Osteoblast (primary cell): ENCODE data around the gene CIB1. TPM values are rescaled to one million over a fixed set of nuclear protein-coding genes. Genes with fewer than 3 reads are reported as not detected.
A peak's percentile ranks its signal among the peaks of the same experiment; 100 is the strongest.

Experiments
- DNase-seq: peaks from one replicate; pipeline ENCODE4 v3.0.0; 2011; ENCODE audit warnings: low spot score, mixed read lengths; ENCODE audit not compliant: insufficient read length; ENCODE audit errors: missing footprints
- H2AFZ ChIP-seq: 2 replicates; pipeline ENCODE4 v1.6.0; 2011; ENCODE audit warnings: mild to moderate bottlenecking, low read length
- H3K27ac ChIP-seq: 2 replicates; pipeline ENCODE4 v1.5.1; 2011; ENCODE audit warnings: mild to moderate bottlenecking, low read depth, low read length, moderate library complexity
- H3K27me3 ChIP-seq: 2 replicates; pipeline ENCODE4 v1.6.0; 2012; ENCODE audit warnings: mild to moderate bottlenecking, control low read depth, inconsistent platforms, low read length, moderate library complexity; ENCODE audit not compliant: insufficient read depth
- H3K36me3 ChIP-seq: 2 replicates; pipeline ENCODE4 v1.5.1; 2011; ENCODE audit warnings: mild to moderate bottlenecking, low read length, control low read depth, moderate library complexity; ENCODE audit not compliant: insufficient read depth
- H3K4me1 ChIP-seq: 2 replicates; pipeline ENCODE4 v1.5.1; 2011; ENCODE audit warnings: mild to moderate bottlenecking, low read length, control low read depth, moderate library complexity; ENCODE audit not compliant: insufficient read depth
- H3K4me2 ChIP-seq: 2 replicates; pipeline ENCODE4 v1.6.0; 2011; ENCODE audit warnings: mild to moderate bottlenecking, low read length; ENCODE audit not compliant: insufficient read depth
- H3K4me3 ChIP-seq: fragments of 200-600 bp; sonication (generic); 3 replicates; pipeline ENCODE4 v1.5.1; 2012; ENCODE audit warnings: mild to moderate bottlenecking, low read length, inconsistent platforms; ENCODE audit not compliant: insufficient read depth
- H3K79me2 ChIP-seq: 2 replicates; pipeline ENCODE4 v1.6.0; 2012; ENCODE audit warnings: mild to moderate bottlenecking, low read length, control low read depth, inconsistent platforms; ENCODE audit not compliant: insufficient read depth
- H3K9me3 ChIP-seq: 2 replicates; pipeline ENCODE4 v1.5.1; 2011; ENCODE audit warnings: low read depth, low read length, control low read depth
- H4K20me1 ChIP-seq: 2 replicates; pipeline ENCODE4 v1.6.0; 2012; ENCODE audit warnings: mild to moderate bottlenecking, low read length, control low read depth; ENCODE audit not compliant: insufficient read depth
- total RNA-seq: library from RNA; depleted of rRNA; stranded (reverse); fragments of >200 nt; gene quantifications from 2 replicates; pipeline ENCODE4 v1.2.3, GENCODE V29; 2012
- TF ChIP-seq, protein P1 (sequence below): IDR thresholded peaks from 2 replicates; pipeline ENCODE4 v1.5.1; 2011; ENCODE audit warnings: mild to moderate bottlenecking, low read depth, low read length, moderate library complexity; ENCODE audit errors: extremely low read depth

The CIB1 gene
- total RNA-seq, 1 donor = 21.4 TPM

DNA sequence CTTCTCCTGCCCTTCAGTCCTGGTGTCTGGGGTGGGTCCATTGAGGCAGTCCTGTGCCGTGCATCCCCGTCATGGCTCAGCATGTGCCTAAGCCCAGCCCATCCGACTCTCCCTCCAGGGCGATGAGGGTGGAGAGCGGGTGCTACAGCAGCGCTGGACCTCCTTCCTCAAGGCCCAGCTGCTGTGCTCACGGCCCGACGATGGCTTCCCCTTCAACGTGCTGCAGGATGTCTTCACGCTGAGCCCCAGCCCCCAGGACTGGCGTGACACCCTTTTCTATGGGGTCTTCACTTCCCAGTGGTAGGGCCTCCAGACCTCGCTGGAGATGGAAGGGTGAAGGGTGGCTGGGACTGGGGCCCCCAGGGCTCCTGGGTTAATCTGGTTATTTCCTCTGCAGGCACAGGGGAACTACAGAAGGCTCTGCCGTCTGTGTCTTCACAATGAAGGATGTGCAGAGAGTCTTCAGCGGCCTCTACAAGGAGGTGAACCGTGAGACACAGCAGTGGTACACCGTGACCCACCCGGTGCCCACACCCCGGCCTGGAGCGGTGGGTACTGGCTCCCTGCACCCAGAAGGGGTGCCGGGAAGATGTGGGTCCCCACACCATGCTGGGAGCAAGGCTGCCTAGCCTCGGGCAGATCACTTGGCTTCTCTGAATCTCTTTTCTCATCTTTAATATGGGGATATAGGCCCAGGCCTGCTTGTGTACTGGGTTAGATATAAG, 10.1 kb downstream of the CIB1 start:
- Histone ChIP-seq H3K79me2 (no peaks in the 10 kb centered on the region), H4K20me1 (no peaks in the 10 kb centered on the region), H2AFZ (no peak overlapping the region), H3K9me3 (no peaks in the 10 kb centered on the region), H3K4me3 (no peak overlapping the region), H3K4me2 (no peak overlapping the region), H3K36me3 (no peaks in the 10 kb centered on the region), H3K27me3 (no peaks in the 10 kb centered on the region), H3K27ac (no peak overlapping the region), H3K4me1 (peaks cover 5% of the 10 kb centered on the region)
- TF ChIP-seq, protein P1, sequence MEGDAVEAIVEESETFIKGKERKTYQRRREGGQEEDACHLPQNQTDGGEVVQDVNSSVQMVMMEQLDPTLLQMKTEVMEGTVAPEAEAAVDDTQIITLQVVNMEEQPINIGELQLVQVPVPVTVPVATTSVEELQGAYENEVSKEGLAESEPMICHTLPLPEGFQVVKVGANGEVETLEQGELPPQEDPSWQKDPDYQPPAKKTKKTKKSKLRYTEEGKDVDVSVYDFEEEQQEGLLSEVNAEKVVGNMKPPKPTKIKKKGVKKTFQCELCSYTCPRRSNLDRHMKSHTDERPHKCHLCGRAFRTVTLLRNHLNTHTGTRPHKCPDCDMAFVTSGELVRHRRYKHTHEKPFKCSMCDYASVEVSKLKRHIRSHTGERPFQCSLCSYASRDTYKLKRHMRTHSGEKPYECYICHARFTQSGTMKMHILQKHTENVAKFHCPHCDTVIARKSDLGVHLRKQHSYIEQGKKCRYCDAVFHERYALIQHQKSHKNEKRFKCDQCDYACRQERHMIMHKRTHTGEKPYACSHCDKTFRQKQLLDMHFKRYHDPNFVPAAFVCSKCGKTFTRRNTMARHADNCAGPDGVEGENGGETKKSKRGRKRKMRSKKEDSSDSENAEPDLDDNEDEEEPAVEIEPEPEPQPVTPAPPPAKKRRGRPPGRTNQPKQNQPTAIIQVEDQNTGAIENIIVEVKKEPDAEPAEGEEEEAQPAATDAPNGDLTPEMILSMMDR = no peak
- peak; percentile 71 for DNase-seq

DNA sequence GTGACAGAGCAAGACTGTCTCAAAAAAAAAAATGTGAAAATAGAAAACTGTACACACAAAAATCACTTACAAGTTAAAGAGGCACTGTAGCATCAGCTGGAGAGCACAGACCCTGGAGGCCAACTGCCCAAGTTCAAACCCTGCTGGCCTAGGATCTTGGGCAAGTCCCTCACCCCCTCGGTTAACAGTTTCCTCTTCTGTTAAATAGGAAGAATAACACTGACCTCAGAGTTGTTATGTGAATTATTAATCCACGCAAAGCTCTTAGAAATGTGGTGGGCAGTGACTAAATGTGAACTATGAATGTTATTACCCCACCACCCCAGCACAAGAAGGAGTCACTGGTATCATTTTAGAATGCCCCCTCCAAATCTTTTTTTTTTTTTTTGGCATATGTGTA, 11.2 kb downstream of the CIB1 start:
- Histone ChIP-seq H3K79me2 (no peaks in the 10 kb centered on the region), H3K4me1 (peaks cover 5% of the 10 kb centered on the region), H3K27ac (no peak overlapping the region), H3K27me3 (no peaks in the 10 kb centered on the region), H3K36me3 (no peaks in the 10 kb centered on the region), H2AFZ (no peak overlapping the region), H4K20me1 (no peaks in the 10 kb centered on the region), H3K4me2 (no peak overlapping the region), H3K9me3 (no peaks in the 10 kb centered on the region), H3K4me3 (no peak overlapping the region)
- DNase-seq = no peak
- TF ChIP-seq, protein P1 = no peak

DNA sequence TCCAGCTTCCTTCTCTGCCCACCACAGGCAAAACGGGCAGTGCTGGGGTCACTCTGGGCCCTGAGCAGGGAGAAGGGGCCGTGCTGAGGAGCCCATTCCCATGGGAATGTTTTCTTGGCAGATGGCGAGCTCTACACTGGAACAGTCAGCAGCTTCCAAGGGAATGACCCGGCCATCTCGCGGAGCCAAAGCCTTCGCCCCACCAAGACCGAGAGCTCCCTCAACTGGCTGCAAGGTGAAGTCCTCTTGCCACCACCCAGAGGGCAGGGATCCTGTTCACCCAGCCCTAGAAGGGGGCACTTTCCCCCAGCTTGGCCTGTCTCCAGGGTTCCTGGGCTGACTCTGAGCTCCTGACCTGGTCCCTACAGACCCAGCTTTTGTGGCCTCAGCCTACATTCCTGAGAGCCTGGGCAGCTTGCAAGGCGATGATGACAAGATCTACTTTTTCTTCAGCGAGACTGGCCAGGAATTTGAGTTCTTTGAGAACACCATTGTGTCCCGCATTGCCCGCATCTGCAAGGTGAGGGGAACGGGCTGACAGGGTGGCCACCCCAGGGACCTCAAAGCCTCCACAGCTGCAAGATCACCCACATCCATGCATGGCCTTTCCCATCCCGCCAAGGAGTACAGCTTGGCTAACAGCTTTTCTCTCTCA, 12.4 kb downstream of the CIB1 start:
- H2AFZ ChIP-seq = peak overlapping the region; percentile 36
- no peak overlapping the region for H3K4me3 ChIP-seq
- H3K27ac ChIP-seq = no peak overlapping the region
- H3K4me1 ChIP-seq = peaks cover 5% of the 10 kb centered on the region
- no peak overlapping the region for H3K4me2 ChIP-seq
- H3K9me3 ChIP-seq = no peaks in the 10 kb centered on the region
- DNase-seq = peak; percentile 99
- H4K20me1 ChIP-seq = no peaks in the 10 kb centered on the region
- H3K27me3 ChIP-seq = no peaks in the 10 kb centered on the region
- H3K36me3 ChIP-seq = no peaks in the 10 kb centered on the region
- H3K79me2 ChIP-seq = no peaks in the 10 kb centered on the region
- TF ChIP-seq, protein P1 = peak; percentile 91

DNA sequence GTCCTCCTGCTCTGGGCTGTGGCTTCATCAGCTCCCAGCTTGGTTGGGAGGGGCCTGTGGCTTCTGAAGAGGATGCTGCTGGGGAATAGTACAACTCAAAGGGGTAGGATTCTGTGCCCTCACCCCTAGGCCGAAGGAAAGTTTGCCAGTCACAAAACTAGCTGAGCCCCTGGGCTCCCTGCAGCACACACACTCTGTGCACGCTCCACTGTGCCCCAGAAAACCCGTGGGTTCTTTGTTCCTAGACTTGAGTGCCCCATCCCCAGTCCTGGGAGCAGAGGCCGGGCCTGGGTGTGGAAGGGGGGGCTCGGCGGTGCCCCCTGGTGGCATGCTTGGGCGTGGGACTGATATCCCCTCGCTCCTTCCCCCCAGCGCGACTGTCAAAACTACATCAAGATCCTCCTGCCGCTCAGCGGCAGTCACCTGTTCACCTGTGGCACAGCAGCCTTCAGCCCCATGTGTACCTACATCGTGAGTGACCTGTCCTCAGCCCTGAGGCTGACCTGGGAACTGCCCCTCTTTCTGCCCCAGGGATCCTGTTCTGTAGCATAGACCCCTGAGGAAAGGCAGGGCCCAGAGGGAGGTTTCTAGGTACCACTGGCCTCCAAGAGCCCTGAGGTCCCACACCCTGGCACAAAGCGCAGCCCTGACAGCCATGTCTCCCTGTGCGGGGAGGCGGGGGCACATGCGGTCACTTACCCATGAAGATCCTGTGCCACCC, 14.2 kb downstream of the CIB1 start:
- no peaks in the 10 kb centered on the region for H3K27me3 ChIP-seq
- no peaks in the 10 kb centered on the region for H3K9me3 ChIP-seq
- H4K20me1 ChIP-seq = no peaks in the 10 kb centered on the region
- no peaks in the 10 kb centered on the region for H3K79me2 ChIP-seq
- H2AFZ ChIP-seq = no peak overlapping the region
- peak; percentile 93 for DNase-seq
- H3K27ac ChIP-seq = no peak overlapping the region
- H3K4me2 ChIP-seq = no peak overlapping the region
- TF ChIP-seq, protein P1 = peak; percentile 59
- H3K4me1 ChIP-seq = peaks cover 5% of the 10 kb centered on the region
- H3K36me3 ChIP-seq = no peaks in the 10 kb centered on the region
- no peak overlapping the region for H3K4me3 ChIP-seq
